Cardiac fibroblast (primary cell): ENCODE measurements around the gene TIAM1.

Experiments used
- DNase-seq, 2 donors: peaks; one replicate each; pipeline versions ENCODE4 v3.0.0 to v3.0.0-alpha.2; 2010; ENCODE audit warnings: low read depth in 2 of 2
- H3K4me3 ChIP-seq, 2 donors: replicated peaks in 1 of 2; 1 replicate in 1 of 2; 2 replicates in 1 of 2; pipeline ENCODE4 v1.5.1; 2011; ENCODE audit warnings: low read depth in 2 of 2, low read length in 2 of 2, mild to moderate bottlenecking in 2 of 2, moderate library complexity in 1 of 2
- CTCF ChIP-seq: IDR thresholded peaks from one replicate; pipeline ENCODE4 v1.5.1; 2011; ENCODE audit warnings: low read depth, mild to moderate bottlenecking, low read length, inconsistent platforms

Gene TIAM1

DNA sequence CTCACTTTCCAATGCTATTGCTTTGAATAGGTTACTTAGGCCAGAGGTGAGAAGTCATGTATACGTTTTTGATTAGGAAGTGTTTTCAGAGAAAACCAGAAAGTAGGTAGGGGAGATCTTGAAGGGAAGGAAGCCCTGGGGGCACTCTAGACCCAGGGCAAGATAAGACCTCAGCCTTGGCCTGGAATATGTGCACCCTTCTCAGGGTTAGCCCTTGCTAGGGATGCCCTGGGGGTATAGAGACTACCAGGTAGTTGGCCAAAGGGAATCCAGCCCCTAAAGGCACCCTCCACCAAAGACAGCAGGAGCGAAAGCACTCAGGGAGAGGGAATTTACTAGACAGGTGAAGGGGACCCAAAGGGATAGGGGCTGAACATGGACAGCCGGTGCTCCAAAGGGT, 7.0 kb downstream of the TIAM1 start:
- H3K4me3 ChIP-seq: no peak overlapping the region
- TF ChIP-seq CTCF: no peak
- no peak for DNase-seq

- TF ChIP-seq CTCF: no peak
- no peak for DNase-seq
Measured at GRCh38 chr21:31336739-31337040, 7.4 kb downstream of the TIAM1 start.

GRCh38 chr21:31335957-31336738, 7.9 kb downstream of the TIAM1 start:
- DNase-seq: peak; percentile 80 to 94
- no peak for TF ChIP-seq CTCF
- no peak overlapping the region for H3K4me3 ChIP-seq

More at GRCh38 chr21:31336739-31337040, 7.4 kb downstream of the TIAM1 start:
- no peak overlapping the region for H3K4me3 ChIP-seq

DNA sequence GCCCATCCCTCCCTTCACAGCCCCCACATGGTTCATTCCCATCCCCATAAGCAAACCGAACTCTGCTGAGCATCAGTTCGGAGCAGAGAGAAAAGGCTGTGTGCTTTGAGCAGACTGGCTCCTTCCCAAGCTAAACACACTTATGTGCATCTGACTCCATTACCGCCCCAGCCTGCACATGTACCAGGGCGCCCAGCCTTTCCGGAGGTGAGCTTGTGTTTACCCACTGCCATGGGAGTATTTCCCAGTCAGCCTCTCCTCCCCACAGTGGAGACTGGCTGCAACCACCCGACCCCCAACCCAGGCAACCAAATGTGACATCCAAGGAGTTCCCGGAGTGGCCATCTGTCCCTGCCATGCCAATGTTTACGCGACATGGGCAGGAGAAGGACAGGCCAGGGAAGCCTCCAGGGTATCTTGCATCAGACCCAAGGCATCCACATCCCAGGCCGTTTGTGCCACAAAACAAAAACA, 9.4 kb downstream of the TIAM1 start:
- H3K4me3 ChIP-seq: no peak overlapping the region
- DNase-seq: peak in 1 of 2 donors; percentile 16
- TF ChIP-seq CTCF: no peak

- DNase-seq: no peak
- H3K4me3 ChIP-seq: no peak overlapping the region
- TF ChIP-seq CTCF: no peak
Measured at GRCh38 chr21:31332525-31332924, 11.5 kb downstream of the TIAM1 start.

DNA sequence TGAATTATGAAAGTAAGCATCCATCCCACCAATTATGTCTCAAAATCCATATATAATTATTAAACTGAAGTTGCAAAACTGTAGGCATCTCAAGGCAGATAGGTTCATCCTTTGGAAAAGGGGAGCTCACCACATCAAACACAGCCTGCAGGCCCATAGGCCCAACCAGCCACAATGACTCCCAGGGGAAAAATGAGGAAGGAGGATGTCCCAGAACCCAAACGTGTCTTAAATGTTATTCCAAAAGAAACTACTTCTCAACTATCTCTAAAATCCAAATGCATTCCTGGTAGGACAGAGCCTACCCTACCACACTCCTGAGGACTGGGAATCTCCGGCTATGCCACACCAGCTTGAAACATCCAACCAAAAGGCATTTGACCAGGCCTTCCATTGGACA, 12.8 kb downstream of the TIAM1 start:
- DNase-seq: no peak
- TF ChIP-seq CTCF: no peak
- no peak overlapping the region for H3K4me3 ChIP-seq

DNA sequence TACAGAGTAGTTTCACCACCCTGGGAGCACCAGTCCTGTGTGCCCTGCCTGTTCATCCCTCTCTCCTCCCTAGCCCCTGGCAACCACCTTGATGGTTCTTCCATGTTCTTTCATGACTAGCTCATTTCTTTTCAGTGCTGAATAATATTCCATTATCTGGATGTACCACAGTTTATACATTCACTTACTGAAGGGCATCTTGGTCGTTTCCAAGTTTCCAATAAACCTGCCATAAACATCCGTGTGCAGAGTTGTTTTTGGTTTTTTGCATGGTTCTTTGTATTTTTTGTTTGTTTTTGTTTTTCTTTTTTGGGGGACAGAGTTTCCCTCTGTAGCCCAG, 13.9 kb downstream of the TIAM1 start:
- no peak overlapping the region for H3K4me3 ChIP-seq
- no peak for DNase-seq
- no peak for TF ChIP-seq CTCF
